SU-DHL-6 (cell line): ENCODE measurements around the gene VDAC1.

Source experiments
- H2AFZ ChIP-seq: fragments of 200-600 bp; sonication (generic); 2 replicates; pipeline ENCODE4 v1.6.1; 2014; ENCODE audit warnings: low read depth, mild to moderate bottlenecking, moderate library complexity, mixed read lengths, antibody characterized with exemption, low read length; ENCODE audit not compliant: severe bottlenecking
- H3F3A ChIP-seq: fragments of 200-600 bp; shearing (Covaris generic); 2 replicates; pipeline ENCODE4 v1.6.0; 2016; ENCODE audit warnings: antibody characterized with exemption, mild to moderate bottlenecking; ENCODE audit not compliant: insufficient read depth
- H3K27ac ChIP-seq: fragments of 200-600 bp; sonication (generic); 2 replicates; pipeline ENCODE4 v1.5.1; 2016; ENCODE audit warnings: low read depth, mild to moderate bottlenecking, low read length, moderate library complexity, mixed read lengths
- H3K27me3 ChIP-seq: fragments of 200-600 bp; sonication (generic), shearing (Covaris generic); 2 replicates; pipeline ENCODE4 v1.6.0; 2014; ENCODE audit warnings: mild to moderate bottlenecking, low read length
- H3K36me3 ChIP-seq: fragments of 200-600 bp; sonication (generic); 2 replicates; pipeline ENCODE4 v1.6.1; 2014; ENCODE audit warnings: mild to moderate bottlenecking, low read length, mixed read lengths
- H3K4me2 ChIP-seq: fragments of 300-600, 200-600 bp; shearing (Covaris generic), sonication (generic); 2 replicates; pipeline ENCODE4 v1.6.0; 2014; ENCODE audit warnings: low read length, low read depth, mild to moderate bottlenecking; ENCODE audit not compliant: poor library complexity, severe bottlenecking
- H3K4me3 ChIP-seq: fragments of 200-600 bp; sonication (generic); 2 replicates; pipeline ENCODE4 v1.5.1; 2014; ENCODE audit warnings: antibody characterized with exemption, low read length, mild to moderate bottlenecking, mixed read lengths; ENCODE audit not compliant: insufficient read depth, poor library complexity, severe bottlenecking
- H3K79me2 ChIP-seq: fragments of 200-600 bp; sonication (generic); 2 replicates; pipeline ENCODE4 v1.6.1; 2014; ENCODE audit warnings: mild to moderate bottlenecking, low read length, moderate library complexity; ENCODE audit not compliant: insufficient read depth
- H3K9ac ChIP-seq: fragments of 200-600 bp; sonication (generic); 2 replicates; pipeline ENCODE4 v1.7.0; 2014; ENCODE audit warnings: mild to moderate bottlenecking, low read length
- H3K9me2 ChIP-seq: fragments of 200-600 bp; sonication (generic); replicated peaks from 2 replicates; pipeline ENCODE4 v1.6.1; 2014; ENCODE audit warnings: low read length; ENCODE audit not compliant: insufficient read depth
- H3K9me3 ChIP-seq: fragments of 200-600 bp; sonication (generic); 2 replicates; pipeline ENCODE4 v1.6.1; 2014; ENCODE audit warnings: low read length, mixed read lengths; ENCODE audit not compliant: insufficient read depth
- H4K20me1 ChIP-seq: fragments of 200-600 bp; sonication (generic); 2 replicates; pipeline ENCODE4 v1.6.1; 2014; ENCODE audit warnings: low read depth, mild to moderate bottlenecking, antibody characterized with exemption, low read length, moderate library complexity, mixed read lengths
- EZH2phosphoT487 ChIP-seq: fragments of 200-600 bp; sonication (generic), shearing (Covaris generic); conservative IDR thresholded peaks from 2 replicates; pipeline ENCODE4 v1.6.1; 2018; ENCODE audit warnings: mild to moderate bottlenecking, antibody characterized with exemption, low read length, moderate library complexity, mixed read lengths
- TF ChIP-seq, protein P1 (sequence below): fragments of 200-600 bp; sonication (generic); IDR thresholded peaks from one replicate; pipeline ENCODE4 v1.5.1; 2017; ENCODE audit warnings: antibody characterized with exemption, mild to moderate bottlenecking, low read length, moderate library complexity; ENCODE audit not compliant: insufficient read depth, poor library complexity, severe bottlenecking

The VDAC1 gene

GRCh38 chr5:133962131-133962530 is 42.6 kb downstream of the VDAC1 start:
- Histone ChIP-seq H3K79me2 (peaks cover 15% of the 10 kb centered on the region; the same call in 1 of the 2 replicates), H3K4me3 (no peak overlapping the region), H3K27ac (no peak overlapping the region), H3K9ac (no peak overlapping the region), H3K9me2 (no peaks in the 10 kb centered on the region), H3F3A (peaks cover 8% of the 10 kb centered on the region; the same call in 1 of the 2 replicates), H3K36me3 (0 out of 2 replicates have a peak, but pooled peaks cover 3% of the 10 kb centered on the region), H4K20me1 (no peaks in the 10 kb centered on the region), H3K9me3 (no peaks in the 10 kb centered on the region), H3K4me2 (no peak overlapping the region), H2AFZ (no peak overlapping the region), H3K27me3 (no peaks in the 10 kb centered on the region)
- TF ChIP-seq, protein P1, sequence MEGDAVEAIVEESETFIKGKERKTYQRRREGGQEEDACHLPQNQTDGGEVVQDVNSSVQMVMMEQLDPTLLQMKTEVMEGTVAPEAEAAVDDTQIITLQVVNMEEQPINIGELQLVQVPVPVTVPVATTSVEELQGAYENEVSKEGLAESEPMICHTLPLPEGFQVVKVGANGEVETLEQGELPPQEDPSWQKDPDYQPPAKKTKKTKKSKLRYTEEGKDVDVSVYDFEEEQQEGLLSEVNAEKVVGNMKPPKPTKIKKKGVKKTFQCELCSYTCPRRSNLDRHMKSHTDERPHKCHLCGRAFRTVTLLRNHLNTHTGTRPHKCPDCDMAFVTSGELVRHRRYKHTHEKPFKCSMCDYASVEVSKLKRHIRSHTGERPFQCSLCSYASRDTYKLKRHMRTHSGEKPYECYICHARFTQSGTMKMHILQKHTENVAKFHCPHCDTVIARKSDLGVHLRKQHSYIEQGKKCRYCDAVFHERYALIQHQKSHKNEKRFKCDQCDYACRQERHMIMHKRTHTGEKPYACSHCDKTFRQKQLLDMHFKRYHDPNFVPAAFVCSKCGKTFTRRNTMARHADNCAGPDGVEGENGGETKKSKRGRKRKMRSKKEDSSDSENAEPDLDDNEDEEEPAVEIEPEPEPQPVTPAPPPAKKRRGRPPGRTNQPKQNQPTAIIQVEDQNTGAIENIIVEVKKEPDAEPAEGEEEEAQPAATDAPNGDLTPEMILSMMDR = no peak
- no peak for TF ChIP-seq EZH2phosphoT487

DNA sequence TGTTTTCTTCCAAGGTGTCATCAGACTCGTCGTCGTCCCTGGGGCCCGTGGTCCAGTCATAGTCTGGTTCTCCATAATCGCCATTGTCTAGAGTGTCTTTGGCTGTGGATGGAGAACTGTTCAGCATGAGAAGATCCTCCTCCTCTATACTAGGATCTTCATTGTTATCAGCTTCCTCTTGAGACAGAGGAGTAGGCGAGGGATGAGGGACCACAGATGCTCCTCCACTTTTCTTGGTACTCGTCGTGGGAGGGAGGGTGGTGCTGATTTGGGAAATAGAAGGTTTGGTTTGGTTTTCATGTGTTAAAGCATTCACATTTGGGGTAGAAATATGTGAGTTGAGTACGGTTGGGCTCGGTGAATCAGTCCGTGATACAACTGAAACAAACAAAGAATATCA is 45.1 kb downstream of the VDAC1 start:
- no peak for TF ChIP-seq EZH2phosphoT487
- TF ChIP-seq, protein P1 = no peak
- peaks cover 9% of the 10 kb centered on the region; the same call in 1 of the 2 replicates for H3K79me2 ChIP-seq
- H2AFZ ChIP-seq = no peak overlapping the region
- H3K36me3 ChIP-seq = peaks cover 10% of the 10 kb centered on the region; the same call in 1 of the 2 replicates
- H3K9me2 ChIP-seq = no peaks in the 10 kb centered on the region
- no peak overlapping the region for H3K27ac ChIP-seq
- H3K4me2 ChIP-seq = no peak overlapping the region
- H3K4me3 ChIP-seq = no peak overlapping the region
- no peak overlapping the region for H3K9ac ChIP-seq
- H3K27me3 ChIP-seq = no peaks in the 10 kb centered on the region
- 0 out of 2 replicates have a peak, but pooled peaks cover 2% of the 10 kb centered on the region for H3F3A ChIP-seq
- no peaks in the 10 kb centered on the region for H4K20me1 ChIP-seq
- H3K9me3 ChIP-seq = no peaks in the 10 kb centered on the region

DNA sequence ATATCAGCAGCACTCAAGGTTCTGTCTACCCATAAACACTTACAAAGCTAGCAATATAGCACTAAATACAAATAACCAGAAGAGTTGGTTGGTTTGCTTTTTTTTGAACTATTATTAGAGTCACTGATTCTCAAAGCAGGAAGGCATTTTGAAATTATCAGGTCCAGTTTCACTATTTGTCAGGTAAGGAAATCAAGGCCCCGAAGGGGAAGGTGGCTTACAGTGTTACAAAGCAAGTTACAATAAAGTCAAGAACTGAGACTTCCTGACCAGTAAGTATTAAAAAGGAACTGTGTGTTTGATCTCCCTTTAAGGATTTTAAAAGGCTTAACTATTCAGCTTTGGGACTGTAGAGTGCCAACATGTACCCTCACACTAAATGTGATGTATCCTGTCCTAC is 47.2 kb downstream of the VDAC1 start:
- Histone ChIP-seq H3K9me3 (no peaks in the 10 kb centered on the region), H3F3A (0 out of 2 replicates have a peak, but pooled peaks cover 2% of the 10 kb centered on the region), H3K9ac (no peak overlapping the region), H3K79me2 (0 out of 2 replicates have a peak, but pooled peaks cover under 1% of the 10 kb centered on the region), H3K4me3 (no peak overlapping the region), H3K9me2 (no peaks in the 10 kb centered on the region), H2AFZ (no peak overlapping the region), H3K27me3 (no peaks in the 10 kb centered on the region), H3K36me3 (peaks cover 10% of the 10 kb centered on the region; the same call in 1 of the 2 replicates), H3K27ac (no peak overlapping the region), H3K4me2 (no peak overlapping the region), H4K20me1 (no peaks in the 10 kb centered on the region)
- TF ChIP-seq, protein P1 = no peak
- no peak for TF ChIP-seq EZH2phosphoT487
